ENCODE data around the gene CHIT1. TPM values are rescaled to one million over a fixed set of nuclear protein-coding genes. Genes with fewer than 3 reads are reported as not detected.

CHIT1 gene
- total and polyA plus RNA-seq, 2 of the 13 experiments (the other 11 are each of a cell fraction or from before 2014, with no cell fraction given): not detected

- TF ChIP-seq AFF4 (CRISPR knock-in tag; IDR thresholded peaks at IDR 0.05) (no peak), ZXDC (CRISPR knock-in tag; IDR thresholded peaks at IDR 0.05) (0 out of 2 replicates have a peak, but pooled peaks have one; percentile 33), ZNF800 (CRISPR knock-in tag; IDR thresholded peaks at IDR 0.05) (no peak), RNF2 (conservative IDR thresholded peaks at IDR 0.05; ENCODE audit: low read depth) (peak; percentile 72), MEF2D (CRISPR knock-in tag; IDR thresholded peaks at IDR 0.05) (no peak), PATZ1 (CRISPR knock-in tag; IDR thresholded peaks at IDR 0.05) (0 out of 2 replicates have a peak, but pooled peaks have one; percentile 13), RORA (CRISPR knock-in tag; IDR thresholded peaks at IDR 0.05) (no peak), U2AF1 (optimal IDR thresholded peaks at IDR 0.05; ENCODE audit: low read depth, low read length) (no peak), U2AF2 (IDR thresholded peaks at IDR 0.05; ENCODE audit: low read depth, low read length) (no peak), GABPB1 (CRISPR knock-in tag; IDR thresholded peaks at IDR 0.05) (peak; percentile 50), HNRNPLL (IDR thresholded peaks at IDR 0.05; ENCODE audit: low read depth, low read length, poor library complexity, severe bottlenecking) (no peak), HNF1B (CRISPR knock-in tag; IDR thresholded peaks at IDR 0.05) (no peak; the same call in 1 of the 2 replicates), SP4 (CRISPR knock-in tag; IDR thresholded peaks at IDR 0.05) (peak; percentile 46; the same call in 1 of the 2 replicates), ELF1 (CRISPR knock-in tag; IDR thresholded peaks at IDR 0.05) (0 out of 2 replicates have a peak, but pooled peaks have one; percentile 11), ZNF616 (CRISPR knock-in tag; IDR thresholded peaks at IDR 0.05; ENCODE audit: low read depth) (no peak), ZFX (CRISPR knock-in tag; IDR thresholded peaks at IDR 0.05; ENCODE audit: low read depth) (peak; percentile 43; the same call in 1 of the 2 replicates)
Measured at GRCh38 chr1:203273206-203273868, 43.9 kb upstream of the CHIT1 start (continued).

Measured in HepG2 (cell line).